Neural crest cell (in vitro differentiated cells): ENCODE data around the gene SCMH1. TPM values are rescaled to one million over a fixed set of nuclear protein-coding genes. Genes with fewer than 3 reads are reported as not detected.
"Not testable (repeated sequence)": the region's sequence is repeated elsewhere in the genome, so short reads cannot be mapped to it uniquely, and the experiment has no call there.

Experiments used
- DNase-seq: peaks from one replicate; pipeline ENCODE4 v3.0.0; 2021; ENCODE audit warnings: low read depth, mixed read lengths, low spot score
- H3K27ac Mint-ChIP-seq: one replicate; pipeline ENCODE4 v1.8.0; 2021; ENCODE audit warnings: mild to moderate bottlenecking, mixed read lengths; ENCODE audit not compliant: unreplicated experiment
- H3K27me3 Mint-ChIP-seq: 2 replicates; pipeline ENCODE4 v1.8.0; 2021; ENCODE audit warnings: low read depth, mild to moderate bottlenecking, mixed read lengths
- H3K36me3 Mint-ChIP-seq: 2 replicates; pipeline ENCODE4 v1.8.0; 2021; ENCODE audit warnings: low read depth, mild to moderate bottlenecking, mixed read lengths
- H3K4me1 Mint-ChIP-seq: 2 replicates; pipeline ENCODE4 v1.8.0; 2021; ENCODE audit warnings: mixed read lengths
- H3K4me3 Mint-ChIP-seq: one replicate; pipeline ENCODE4 v1.8.0; 2021; ENCODE audit warnings: mild to moderate bottlenecking, mixed read lengths
- H3K9me3 Mint-ChIP-seq: 2 replicates; pipeline ENCODE4 v1.8.0; 2021; ENCODE audit warnings: mixed read lengths
- total RNA-seq: library from RNA; stranded (reverse); gene quantifications from 2 replicates; pipeline ENCODE4 v1.2.1, GENCODE V29; 2021
- TF ChIP-seq, protein P1 (sequence below): fragments of 200-600 bp; sonication (generic); conservative IDR thresholded peaks from 2 replicates; pipeline ENCODE4 v1.5.0; 2021; ENCODE audit warnings: antibody characterized with exemption, mild to moderate bottlenecking

The SCMH1 gene
- total RNA-seq, 1 donor from 2014 or later = 50.6 TPM

DNA sequence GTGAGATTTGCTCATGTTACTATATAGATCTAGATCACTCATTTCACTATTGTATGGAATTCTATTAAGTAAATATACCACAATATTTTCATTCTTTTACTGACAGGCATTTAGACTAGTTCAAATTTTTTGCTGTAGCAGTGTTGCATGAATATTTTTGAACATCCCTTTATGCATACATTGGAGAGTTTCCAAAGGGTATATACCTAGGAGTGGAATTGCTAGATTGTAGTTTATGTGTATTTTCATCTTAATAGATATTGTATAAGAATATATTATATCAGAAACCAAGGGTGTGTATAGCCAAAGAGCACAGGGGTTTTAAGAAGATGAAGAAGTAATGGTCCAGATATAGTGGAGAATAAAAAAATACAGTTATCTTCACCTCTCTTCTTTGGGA lies 6.2 kb downstream of the SCMH1 start:
- no peaks in the 10 kb centered on the region for H3K27me3 Mint-ChIP-seq
- TF ChIP-seq, protein P1, sequence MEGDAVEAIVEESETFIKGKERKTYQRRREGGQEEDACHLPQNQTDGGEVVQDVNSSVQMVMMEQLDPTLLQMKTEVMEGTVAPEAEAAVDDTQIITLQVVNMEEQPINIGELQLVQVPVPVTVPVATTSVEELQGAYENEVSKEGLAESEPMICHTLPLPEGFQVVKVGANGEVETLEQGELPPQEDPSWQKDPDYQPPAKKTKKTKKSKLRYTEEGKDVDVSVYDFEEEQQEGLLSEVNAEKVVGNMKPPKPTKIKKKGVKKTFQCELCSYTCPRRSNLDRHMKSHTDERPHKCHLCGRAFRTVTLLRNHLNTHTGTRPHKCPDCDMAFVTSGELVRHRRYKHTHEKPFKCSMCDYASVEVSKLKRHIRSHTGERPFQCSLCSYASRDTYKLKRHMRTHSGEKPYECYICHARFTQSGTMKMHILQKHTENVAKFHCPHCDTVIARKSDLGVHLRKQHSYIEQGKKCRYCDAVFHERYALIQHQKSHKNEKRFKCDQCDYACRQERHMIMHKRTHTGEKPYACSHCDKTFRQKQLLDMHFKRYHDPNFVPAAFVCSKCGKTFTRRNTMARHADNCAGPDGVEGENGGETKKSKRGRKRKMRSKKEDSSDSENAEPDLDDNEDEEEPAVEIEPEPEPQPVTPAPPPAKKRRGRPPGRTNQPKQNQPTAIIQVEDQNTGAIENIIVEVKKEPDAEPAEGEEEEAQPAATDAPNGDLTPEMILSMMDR = no peak
- DNase-seq = no peak
- H3K36me3 Mint-ChIP-seq = peaks cover 2% of the 10 kb centered on the region
- peaks cover 28% of the 10 kb centered on the region for H3K4me1 Mint-ChIP-seq
- no peak overlapping the region for H3K27ac Mint-ChIP-seq
- H3K9me3 Mint-ChIP-seq = no peaks in the 10 kb centered on the region
- H3K4me3 Mint-ChIP-seq = no peak overlapping the region

GRCh38 chr1:41233708-41234107 lies 8.4 kb downstream of the SCMH1 start:
- Mint-ChIP-seq H3K9me3 (peaks cover 4% of the 10 kb centered on the region), H3K27me3 (no peaks in the 10 kb centered on the region), H3K36me3 (peaks cover 2% of the 10 kb centered on the region), H3K4me1 (peaks cover 17% of the 10 kb centered on the region), H3K4me3 (no peak overlapping the region), H3K27ac (no peak overlapping the region)
- TF ChIP-seq, protein P1 = no peak
- DNase-seq = no peak

DNA sequence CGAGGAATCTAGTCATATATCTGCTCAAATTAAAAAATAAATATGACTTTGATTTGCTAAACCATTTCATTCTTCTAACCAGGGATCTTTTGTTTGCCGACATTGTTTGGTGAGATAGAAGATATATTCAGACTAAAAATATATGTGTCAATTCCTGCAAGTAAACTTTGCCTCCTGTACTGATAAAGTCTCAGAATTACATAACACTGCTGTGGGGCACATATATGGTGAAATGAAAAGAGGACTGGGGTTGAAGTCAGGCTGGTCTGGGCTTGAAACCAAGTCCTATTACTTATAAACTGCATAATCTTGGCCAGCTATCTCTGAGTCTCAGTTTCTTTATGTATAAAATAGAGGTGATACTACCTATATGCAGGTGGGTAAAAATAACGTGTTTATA lies 9.8 kb downstream of the SCMH1 start:
- Mint-ChIP-seq H3K27ac (no peak overlapping the region), H3K4me1 (peaks cover 21% of the 10 kb centered on the region)
- TF ChIP-seq, protein P1 = no peak

GRCh38 chr1:41230656-41231055 lies 11.4 kb downstream of the SCMH1 start:
- Mint-ChIP-seq H3K4me1 (peaks cover 26% of the 10 kb centered on the region), H3K27ac (no peak overlapping the region), H3K4me3 (no peak overlapping the region), H3K27me3 (no peaks in the 10 kb centered on the region), H3K9me3 (peaks cover 4% of the 10 kb centered on the region), H3K36me3 (peaks cover 2% of the 10 kb centered on the region)
- no peak for DNase-seq
- TF ChIP-seq, protein P1 = no peak

More for the DNA sequence above, 9.8 kb downstream of the SCMH1 start:
- H3K9me3 Mint-ChIP-seq = peaks cover 4% of the 10 kb centered on the region
- H3K36me3 Mint-ChIP-seq = peaks cover 2% of the 10 kb centered on the region
- H3K4me3 Mint-ChIP-seq = no peak overlapping the region
- DNase-seq = no peak
- no peaks in the 10 kb centered on the region for H3K27me3 Mint-ChIP-seq

GRCh38 chr1:41229219-41229618 lies 12.9 kb downstream of the SCMH1 start:
- not testable (repeated sequence) for H3K27me3 Mint-ChIP-seq, H3K9me3 Mint-ChIP-seq, DNase-seq, H3K36me3 Mint-ChIP-seq, H3K27ac Mint-ChIP-seq, H3K4me3 Mint-ChIP-seq
- H3K4me1 Mint-ChIP-seq = peaks cover 20% of the 10 kb centered on the region

- H3K36me3 Mint-ChIP-seq = peaks cover 6% of the 10 kb centered on the region
- peaks cover 4% of the 10 kb centered on the region for H3K9me3 Mint-ChIP-seq
- no peak overlapping the region for H3K4me3 Mint-ChIP-seq
- no peak overlapping the region for H3K27ac Mint-ChIP-seq
- no peaks in the 10 kb centered on the region for H3K27me3 Mint-ChIP-seq
- TF ChIP-seq, protein P1 = no peak
- H3K4me1 Mint-ChIP-seq = peaks cover 14% of the 10 kb centered on the region
- DNase-seq = no peak
Observed at GRCh38 chr1:41226815-41227434, 15.2 kb downstream of the SCMH1 start.
